Measurements from ENCODE around the gene SLC27A1.
"Not testable (repeated sequence)": the region's sequence is repeated elsewhere in the genome, so short reads cannot be mapped to it uniquely, and the experiment has no call there.

Gene SLC27A1

GRCh38 chr19:17515408-17516149 lies 45.3 kb downstream of the SLC27A1 start:
- DNase-seq (ENCODE audit: low spot score), result no peak
- in situ Hi-C loops (cut with MboI; ENCODE audit: low pct_unique_long_range_greater_than_20kb, low sequenced_read_pairs, unreplicated experiment), result no loop called here
- TF ChIP-seq, protein P1, sequence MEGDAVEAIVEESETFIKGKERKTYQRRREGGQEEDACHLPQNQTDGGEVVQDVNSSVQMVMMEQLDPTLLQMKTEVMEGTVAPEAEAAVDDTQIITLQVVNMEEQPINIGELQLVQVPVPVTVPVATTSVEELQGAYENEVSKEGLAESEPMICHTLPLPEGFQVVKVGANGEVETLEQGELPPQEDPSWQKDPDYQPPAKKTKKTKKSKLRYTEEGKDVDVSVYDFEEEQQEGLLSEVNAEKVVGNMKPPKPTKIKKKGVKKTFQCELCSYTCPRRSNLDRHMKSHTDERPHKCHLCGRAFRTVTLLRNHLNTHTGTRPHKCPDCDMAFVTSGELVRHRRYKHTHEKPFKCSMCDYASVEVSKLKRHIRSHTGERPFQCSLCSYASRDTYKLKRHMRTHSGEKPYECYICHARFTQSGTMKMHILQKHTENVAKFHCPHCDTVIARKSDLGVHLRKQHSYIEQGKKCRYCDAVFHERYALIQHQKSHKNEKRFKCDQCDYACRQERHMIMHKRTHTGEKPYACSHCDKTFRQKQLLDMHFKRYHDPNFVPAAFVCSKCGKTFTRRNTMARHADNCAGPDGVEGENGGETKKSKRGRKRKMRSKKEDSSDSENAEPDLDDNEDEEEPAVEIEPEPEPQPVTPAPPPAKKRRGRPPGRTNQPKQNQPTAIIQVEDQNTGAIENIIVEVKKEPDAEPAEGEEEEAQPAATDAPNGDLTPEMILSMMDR (IDR thresholded peaks at IDR 0.05; ENCODE audit: extremely low read depth, insufficient read depth, missing control alignments), result no peak

GRCh38 chr19:17517898-17518297 lies 47.6 kb downstream of the SLC27A1 start:
- TF ChIP-seq, protein P1 (IDR thresholded peaks at IDR 0.05; ENCODE audit: extremely low read depth, insufficient read depth, missing control alignments), result no peak
- in situ Hi-C loops (cut with MboI; ENCODE audit: low pct_unique_long_range_greater_than_20kb, low sequenced_read_pairs, unreplicated experiment), result no loop called here
- no peak for DNase-seq (ENCODE audit: low spot score)

DNA sequence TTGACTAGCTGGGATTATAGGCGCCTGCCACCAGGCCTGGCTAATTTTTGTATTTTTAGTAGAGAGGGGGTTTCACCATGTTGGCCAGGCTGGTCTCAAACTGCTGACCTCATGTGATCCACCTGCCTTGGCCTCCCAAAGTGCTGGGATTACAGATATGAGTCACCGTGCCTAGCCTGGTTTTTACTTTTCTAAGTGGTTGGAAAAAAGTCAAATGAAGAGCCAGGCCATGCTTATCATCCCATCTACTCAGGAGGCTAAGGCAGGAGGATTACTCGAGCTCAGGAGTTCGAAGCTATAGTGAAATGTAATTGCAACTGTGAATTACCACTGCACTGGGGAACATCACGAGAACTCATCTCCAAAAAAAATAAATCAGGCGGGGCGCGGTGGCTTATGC lies 48.3 kb downstream of the SLC27A1 start:
- in situ Hi-C loops (cut with MboI; ENCODE audit: low pct_unique_long_range_greater_than_20kb, low sequenced_read_pairs, unreplicated experiment); DNase-seq (ENCODE audit: low spot score): not testable (repeated sequence)

- in situ Hi-C loops (cut with MboI; ENCODE audit: low pct_unique_long_range_greater_than_20kb, low sequenced_read_pairs, unreplicated experiment), result no loop called here
- DNase-seq (ENCODE audit: low spot score), result no peak
- TF ChIP-seq, protein P1 (IDR thresholded peaks at IDR 0.05; ENCODE audit: extremely low read depth, insufficient read depth, missing control alignments), result no peak
Measured at GRCh38 chr19:17519967-17520366, 49.6 kb downstream of the SLC27A1 start.

DNA sequence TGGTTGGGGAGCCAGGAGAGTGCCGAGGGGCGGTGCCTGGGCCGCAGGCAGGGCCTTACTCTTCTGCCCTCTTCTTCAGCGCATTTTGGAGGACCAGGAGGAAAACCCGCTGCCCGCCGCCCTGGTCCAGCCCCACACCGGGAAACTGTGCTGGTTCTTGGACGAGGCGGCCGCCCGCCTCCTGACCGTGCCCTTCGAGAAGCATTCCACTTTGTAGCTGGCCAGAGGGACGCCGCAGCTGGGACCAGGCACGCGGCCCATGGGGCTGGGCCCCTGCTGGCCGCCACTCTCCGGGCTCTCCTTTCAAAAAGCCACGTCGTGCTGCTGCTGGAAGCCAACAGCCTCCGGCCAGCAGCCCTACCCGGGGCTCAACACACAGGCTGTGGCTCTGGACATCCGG lies 50.5 kb downstream of the SLC27A1 start:
- TF ChIP-seq, protein P1 (IDR thresholded peaks at IDR 0.05; ENCODE audit: extremely low read depth, insufficient read depth, missing control alignments), result no peak
- no peak for DNase-seq (ENCODE audit: low spot score)
- in situ Hi-C loops (cut with MboI; ENCODE audit: low pct_unique_long_range_greater_than_20kb, low sequenced_read_pairs, unreplicated experiment), result no loop called here

GRCh38 chr19:17522988-17523872 lies 52.9 kb downstream of the SLC27A1 start:
- in situ Hi-C loops (cut with MboI; ENCODE audit: low pct_unique_long_range_greater_than_20kb, low sequenced_read_pairs, unreplicated experiment), result no loop called here
- peak; percentile 89 for DNase-seq (ENCODE audit: low spot score)
- TF ChIP-seq, protein P1 (IDR thresholded peaks at IDR 0.05; ENCODE audit: extremely low read depth, insufficient read depth, missing control alignments), result no peak

GRCh38 chr19:17524651-17525050 lies 54.3 kb downstream of the SLC27A1 start:
- in situ Hi-C loops (cut with MboI; ENCODE audit: low pct_unique_long_range_greater_than_20kb, low sequenced_read_pairs, unreplicated experiment), result no loop called here
- no peak for DNase-seq (ENCODE audit: low spot score)

More at GRCh38 chr19:17524651-17525050, 54.3 kb downstream of the SLC27A1 start:
- TF ChIP-seq, protein P1 (IDR thresholded peaks at IDR 0.05; ENCODE audit: extremely low read depth, insufficient read depth, missing control alignments), result no peak

Data from GM13977 (cell line).